Measurements from ENCODE around the gene APPBP2. TPM values are rescaled to one million over a fixed set of nuclear protein-coding genes. Genes with fewer than 3 reads are reported as not detected.

APPBP2 gene
- total RNA-seq, 1 donor from 2014 or later: 61.3 TPM

DNA sequence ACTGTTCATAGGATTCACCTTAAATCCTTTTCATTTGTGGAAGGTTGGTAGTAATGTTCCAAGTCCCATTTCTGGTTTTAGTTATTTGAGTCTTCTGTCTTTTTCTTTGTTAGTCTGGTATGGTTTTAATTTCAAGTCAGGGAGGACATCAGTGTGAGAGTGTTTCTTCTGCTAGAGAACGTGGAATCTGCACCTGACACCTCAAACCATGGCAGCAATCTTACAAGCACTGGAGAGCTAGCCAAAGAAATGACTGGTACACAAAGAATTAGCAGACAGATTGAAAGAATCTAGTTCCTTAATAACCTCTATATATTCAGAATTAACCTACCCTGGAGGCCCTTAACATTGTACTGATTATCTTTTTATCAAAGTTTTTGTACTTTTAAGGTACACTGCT lies 53.6 kb downstream of the APPBP2 start:
- TF ChIP-seq, protein P1, sequence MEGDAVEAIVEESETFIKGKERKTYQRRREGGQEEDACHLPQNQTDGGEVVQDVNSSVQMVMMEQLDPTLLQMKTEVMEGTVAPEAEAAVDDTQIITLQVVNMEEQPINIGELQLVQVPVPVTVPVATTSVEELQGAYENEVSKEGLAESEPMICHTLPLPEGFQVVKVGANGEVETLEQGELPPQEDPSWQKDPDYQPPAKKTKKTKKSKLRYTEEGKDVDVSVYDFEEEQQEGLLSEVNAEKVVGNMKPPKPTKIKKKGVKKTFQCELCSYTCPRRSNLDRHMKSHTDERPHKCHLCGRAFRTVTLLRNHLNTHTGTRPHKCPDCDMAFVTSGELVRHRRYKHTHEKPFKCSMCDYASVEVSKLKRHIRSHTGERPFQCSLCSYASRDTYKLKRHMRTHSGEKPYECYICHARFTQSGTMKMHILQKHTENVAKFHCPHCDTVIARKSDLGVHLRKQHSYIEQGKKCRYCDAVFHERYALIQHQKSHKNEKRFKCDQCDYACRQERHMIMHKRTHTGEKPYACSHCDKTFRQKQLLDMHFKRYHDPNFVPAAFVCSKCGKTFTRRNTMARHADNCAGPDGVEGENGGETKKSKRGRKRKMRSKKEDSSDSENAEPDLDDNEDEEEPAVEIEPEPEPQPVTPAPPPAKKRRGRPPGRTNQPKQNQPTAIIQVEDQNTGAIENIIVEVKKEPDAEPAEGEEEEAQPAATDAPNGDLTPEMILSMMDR (IDR thresholded peaks at IDR 0.05; ENCODE audit: unreplicated experiment): no peak
- Mint-ChIP-seq H3K4me3 (ENCODE audit: low read depth) (no peak overlapping the region), H3K27ac (no peak overlapping the region), H3K27me3 (no peaks in the 10 kb centered on the region), H3K4me1 (ENCODE audit: low read depth) (peaks cover 3% of the 10 kb centered on the region), H3K9me3 (ENCODE audit: low read depth) (peaks cover 4% of the 10 kb centered on the region), H3K36me3 (ENCODE audit: insufficient read depth) (peaks cover 33% of the 10 kb centered on the region)
- no peak for DNase-seq (ENCODE audit: low spot score, unreplicated experiment)

DNA sequence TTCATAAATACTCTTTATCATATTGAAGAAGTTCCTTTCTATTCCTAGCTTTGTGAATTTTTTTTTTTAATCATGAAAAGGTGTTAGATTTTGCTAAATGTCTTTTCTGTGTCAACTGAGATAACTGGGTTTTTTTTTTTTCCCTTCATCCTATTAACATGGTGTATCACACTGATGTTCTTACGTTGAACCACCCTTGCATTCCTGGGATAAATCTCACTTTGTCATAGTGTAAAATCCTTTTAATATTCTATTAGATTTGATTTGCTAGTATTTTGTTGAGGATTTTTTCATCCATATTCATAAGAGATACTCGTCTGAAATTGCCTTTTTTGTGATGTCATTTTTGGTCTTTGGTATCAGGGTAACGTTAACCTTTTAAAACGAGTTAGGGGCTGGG lies 54.6 kb downstream of the APPBP2 start:
- DNase-seq (ENCODE audit: low spot score, unreplicated experiment): no peak
- TF ChIP-seq, protein P1 (IDR thresholded peaks at IDR 0.05; ENCODE audit: unreplicated experiment): no peak
- no peak overlapping the region for H3K27ac Mint-ChIP-seq
- peaks cover 29% of the 10 kb centered on the region for H3K36me3 Mint-ChIP-seq (ENCODE audit: insufficient read depth)
- H3K4me1 Mint-ChIP-seq (ENCODE audit: low read depth): peaks cover 3% of the 10 kb centered on the region
- no peaks in the 10 kb centered on the region for H3K27me3 Mint-ChIP-seq
- H3K9me3 Mint-ChIP-seq (ENCODE audit: low read depth): peaks cover 4% of the 10 kb centered on the region
- no peak overlapping the region for H3K4me3 Mint-ChIP-seq (ENCODE audit: low read depth)

DNA sequence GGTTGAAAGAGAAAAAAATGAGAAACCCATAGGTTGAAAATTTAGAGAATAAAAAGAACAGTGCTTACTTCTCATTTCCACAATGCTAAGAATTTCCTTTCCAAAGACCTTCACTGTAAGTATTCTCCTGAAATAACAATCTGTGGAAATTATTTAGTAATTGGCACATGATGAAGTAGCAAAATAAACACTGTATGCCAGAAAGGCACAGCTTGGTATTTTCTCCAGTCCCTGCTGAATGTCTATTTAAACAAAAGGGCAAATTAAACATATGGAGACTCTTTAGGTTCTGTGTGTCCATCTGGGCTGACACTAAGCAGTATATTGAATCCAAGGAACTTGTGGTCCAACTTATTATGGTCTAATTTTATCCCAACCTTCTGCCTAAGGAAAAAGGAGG lies 57.7 kb downstream of the APPBP2 start:
- DNase-seq (ENCODE audit: low spot score, unreplicated experiment): no peak
- no peaks in the 10 kb centered on the region for H3K27me3 Mint-ChIP-seq
- H3K36me3 Mint-ChIP-seq (ENCODE audit: insufficient read depth): peaks cover 35% of the 10 kb centered on the region
- no peak overlapping the region for H3K4me3 Mint-ChIP-seq (ENCODE audit: low read depth)
- H3K9me3 Mint-ChIP-seq (ENCODE audit: low read depth): peaks cover 4% of the 10 kb centered on the region
- TF ChIP-seq, protein P1 (IDR thresholded peaks at IDR 0.05; ENCODE audit: unreplicated experiment): no peak
- H3K4me1 Mint-ChIP-seq (ENCODE audit: low read depth): no peaks in the 10 kb centered on the region
- H3K27ac Mint-ChIP-seq: no peak overlapping the region

DNA sequence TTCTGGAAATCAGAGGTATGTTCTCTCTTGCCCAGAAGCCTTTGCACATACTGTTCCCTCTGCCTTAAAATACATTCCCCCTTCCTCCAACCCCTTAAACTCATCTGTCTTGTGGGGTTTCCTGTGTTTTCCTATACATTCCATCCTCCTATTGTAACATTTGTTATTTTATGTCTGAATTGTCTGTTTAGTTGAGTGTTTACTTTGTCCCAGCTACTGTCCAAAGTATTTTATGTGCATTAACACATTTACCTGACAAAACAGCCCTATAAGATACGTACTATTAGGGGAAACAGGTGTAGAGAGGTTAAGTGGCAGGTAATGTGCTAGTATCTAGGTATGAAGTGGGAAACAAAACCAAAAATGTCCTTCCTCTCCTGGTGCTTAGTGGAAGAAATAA lies 61.7 kb downstream of the APPBP2 start:
- no peaks in the 10 kb centered on the region for H3K27me3 Mint-ChIP-seq
- no peaks in the 10 kb centered on the region for H3K4me1 Mint-ChIP-seq (ENCODE audit: low read depth)
- DNase-seq (ENCODE audit: low spot score, unreplicated experiment): no peak
- H3K27ac Mint-ChIP-seq: peak overlapping the region; percentile 68
- no peak overlapping the region for H3K4me3 Mint-ChIP-seq (ENCODE audit: low read depth)
- H3K9me3 Mint-ChIP-seq (ENCODE audit: low read depth): no peaks in the 10 kb centered on the region
- TF ChIP-seq, protein P1 (IDR thresholded peaks at IDR 0.05; ENCODE audit: unreplicated experiment): no peak
- H3K36me3 Mint-ChIP-seq (ENCODE audit: insufficient read depth): peaks cover 22% of the 10 kb centered on the region

DNA sequence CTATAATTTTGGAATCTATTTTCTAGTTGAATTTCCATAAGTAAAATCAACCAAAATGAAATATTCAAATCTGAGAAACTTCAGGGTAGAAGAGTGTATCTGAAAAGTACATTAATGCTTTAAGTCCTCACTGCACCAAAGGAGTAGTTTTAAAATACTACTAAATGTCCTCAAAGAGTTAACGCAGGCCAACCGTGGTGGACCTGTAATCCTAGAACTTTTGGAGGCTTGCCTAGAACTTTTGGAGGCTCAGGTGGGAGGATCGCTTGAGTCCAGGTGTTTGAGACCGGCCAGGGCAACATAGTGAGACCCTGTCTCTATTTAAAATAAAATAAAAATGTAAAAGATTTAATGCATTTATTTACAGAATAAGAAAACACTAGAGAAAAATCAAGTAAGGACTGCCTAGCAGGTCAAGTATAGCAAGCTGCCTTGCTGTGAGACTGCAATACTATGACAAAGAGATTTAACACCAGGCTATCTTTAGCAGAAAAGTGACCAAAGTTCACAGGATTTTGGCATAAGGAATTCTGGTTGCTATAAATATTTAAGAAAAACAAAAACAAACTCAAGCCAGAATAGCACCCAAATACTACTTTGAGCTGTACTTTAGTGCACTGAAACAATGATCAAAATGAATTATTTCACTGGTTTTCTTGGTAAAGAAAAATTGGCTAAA lies 62.7 kb downstream of the APPBP2 start:
- H3K4me1 Mint-ChIP-seq (ENCODE audit: low read depth): no peaks in the 10 kb centered on the region
- H3K36me3 Mint-ChIP-seq (ENCODE audit: insufficient read depth): peaks cover 30% of the 10 kb centered on the region
- H3K27me3 Mint-ChIP-seq: no peaks in the 10 kb centered on the region
- H3K27ac Mint-ChIP-seq: no peak overlapping the region
- H3K9me3 Mint-ChIP-seq (ENCODE audit: low read depth): no peaks in the 10 kb centered on the region
- no peak for DNase-seq (ENCODE audit: low spot score, unreplicated experiment)
- TF ChIP-seq, protein P1 (IDR thresholded peaks at IDR 0.05; ENCODE audit: unreplicated experiment): no peak
- no peak overlapping the region for H3K4me3 Mint-ChIP-seq (ENCODE audit: low read depth)
